GM19452 (cell line): Measurements from ENCODE around the gene CFAP47.
"Not testable (repeated sequence)": the region's sequence is repeated elsewhere in the genome, so short reads cannot be mapped to it uniquely, and the experiment has no call there.

Experiments used
- ATAC-seq: cut with Tn5 transposase; IDR thresholded peaks from one replicate; pipeline ENCODE4 v1.9.1; 2021; ENCODE audit not compliant: unreplicated experiment

CFAP47 gene

DNA sequence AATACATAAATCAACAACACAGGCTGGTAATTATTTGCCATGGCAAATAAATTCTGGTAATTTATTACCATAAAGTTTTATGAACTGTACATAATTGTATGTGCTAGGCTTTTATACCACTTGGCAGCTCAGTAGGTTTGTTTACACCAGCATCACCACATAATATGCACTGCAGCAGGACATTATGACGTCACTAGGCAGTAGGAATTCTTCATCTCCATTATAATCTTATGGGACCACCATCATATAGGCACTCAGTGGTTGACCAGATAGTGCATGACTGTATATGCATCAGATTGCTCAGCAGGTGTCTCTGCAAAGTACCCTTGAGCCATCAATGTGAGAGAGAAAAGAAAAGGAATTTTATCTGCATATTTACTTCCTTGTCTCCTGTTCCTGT, 295.4 kb downstream of the CFAP47 start:
- no peak for ATAC-seq

DNA sequence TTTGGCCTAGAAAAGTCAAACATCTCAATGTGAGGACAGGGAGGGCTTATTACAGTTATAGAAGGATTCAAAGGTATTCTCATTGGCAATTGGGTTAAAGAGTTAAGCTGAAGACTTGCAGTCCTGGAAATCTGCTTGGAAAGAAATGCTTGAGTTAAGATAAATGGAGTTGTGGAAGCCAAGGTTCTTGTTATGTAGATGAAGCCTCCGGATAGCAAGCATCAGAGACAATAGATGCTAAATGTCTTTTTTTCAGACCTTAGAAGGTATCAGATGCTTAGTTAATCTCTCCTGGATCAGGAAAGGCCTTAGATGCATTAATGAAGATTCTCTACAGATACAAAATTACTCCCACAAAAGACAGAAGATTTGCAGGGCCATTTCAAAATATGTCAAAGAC, 299.3 kb downstream of the CFAP47 start:
- no peak for ATAC-seq

GRCh38 chrX:36234840-36235528, 315.4 kb downstream of the CFAP47 start:
- ATAC-seq = not testable (repeated sequence)

DNA sequence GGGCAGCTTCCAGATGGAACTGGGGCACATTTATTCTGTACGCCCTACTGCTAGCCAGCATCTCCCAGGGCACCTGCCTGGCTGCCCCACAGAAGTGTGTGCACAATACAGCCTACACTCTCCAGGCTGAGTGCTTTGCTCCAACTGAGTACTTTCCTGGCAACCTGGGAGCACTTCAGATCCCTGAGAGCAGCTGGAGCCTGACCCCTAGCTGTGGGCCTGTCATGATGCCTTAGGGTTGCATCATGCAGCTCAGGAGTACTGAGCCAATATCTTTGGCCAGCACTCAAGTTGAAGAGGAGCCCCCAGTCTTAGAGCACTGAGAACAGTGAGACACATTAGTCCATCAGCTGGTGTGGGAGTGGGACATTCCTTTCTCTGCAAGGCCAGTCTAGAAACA, 321.9 kb downstream of the CFAP47 start:
- no peak for ATAC-seq

- no peak for ATAC-seq
These were observed 346.6 kb downstream of the CFAP47 start for GRCh38 chrX:36266155-36266554.

GRCh38 chrX:36310136-36310535, 390.6 kb downstream of the CFAP47 start:
- ATAC-seq = no peak

GRCh38 chrX:36314303-36314702, 394.8 kb downstream of the CFAP47 start:
- no peak for ATAC-seq

DNA sequence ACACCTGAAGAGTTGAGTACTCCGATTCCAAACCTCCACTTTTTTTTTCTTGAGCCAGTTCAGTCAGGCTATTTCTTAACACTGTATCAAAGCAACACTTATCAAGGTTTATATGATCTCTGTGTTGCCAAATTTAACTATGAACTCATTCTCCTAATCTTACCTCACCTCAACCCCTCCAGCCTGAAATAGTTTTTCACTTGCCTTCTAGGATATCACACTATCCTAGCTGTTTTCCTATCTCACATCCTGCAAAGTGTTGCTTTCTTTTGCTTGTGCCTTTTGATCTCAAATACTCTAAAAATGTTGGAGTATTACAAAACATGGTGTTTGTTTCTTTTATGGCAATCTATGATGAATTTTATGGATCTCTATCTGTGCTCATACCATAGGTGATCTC, 415.0 kb downstream of the CFAP47 start:
- no peak for ATAC-seq

- no peak for ATAC-seq
These were observed 417.2 kb downstream of the CFAP47 start for GRCh38 chrX:36336751-36337150.

DNA sequence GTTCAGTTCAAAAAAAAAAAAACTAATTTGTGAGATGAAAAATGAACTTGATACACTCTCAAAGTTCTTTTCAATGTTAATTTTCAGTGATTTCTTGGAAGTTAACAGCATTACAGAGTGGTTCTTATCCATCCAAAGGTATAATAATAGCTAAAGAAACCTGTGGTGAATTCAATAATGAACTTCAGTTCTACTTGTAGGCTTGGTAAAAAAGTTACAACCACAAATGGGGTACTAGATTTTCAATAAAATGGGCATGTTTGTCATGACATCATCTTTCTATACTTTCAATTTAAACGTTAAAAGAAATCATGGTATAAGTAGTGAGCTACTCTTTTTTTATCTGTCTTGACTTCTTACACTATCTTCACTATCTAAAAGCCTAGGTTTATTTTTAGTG, 424.8 kb downstream of the CFAP47 start:
- ATAC-seq = no peak

GRCh38 chrX:36348509-36348908, 429.0 kb downstream of the CFAP47 start:
- ATAC-seq = no peak

DNA sequence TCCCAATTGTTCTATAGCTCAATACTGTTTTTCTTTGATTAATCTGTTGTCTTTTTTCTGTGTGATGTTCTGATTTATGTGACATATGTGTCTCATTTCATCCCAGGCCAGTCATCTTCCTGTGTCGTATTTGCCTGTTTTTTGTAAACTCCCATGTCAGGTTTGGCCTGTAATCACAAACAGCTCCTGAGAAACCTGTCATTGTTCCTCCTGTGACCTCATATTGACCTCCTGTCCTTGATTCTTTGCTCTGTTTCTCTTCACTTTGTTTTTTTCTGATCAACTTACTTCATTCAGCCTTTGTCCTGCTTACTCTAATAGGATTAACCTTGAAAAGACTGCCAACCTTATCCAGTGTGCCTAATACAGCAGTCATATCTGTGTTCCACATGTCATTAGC, 438.3 kb downstream of the CFAP47 start:
- ATAC-seq = no peak

- no peak for ATAC-seq
These were observed 444.7 kb downstream of the CFAP47 start for GRCh38 chrX:36364262-36364661.

GRCh38 chrX:36383495-36383894, 464.0 kb downstream of the CFAP47 start:
- ATAC-seq = no peak

- ATAC-seq = no peak
These were observed 469.4 kb downstream of the CFAP47 start for GRCh38 chrX:36388901-36389300.

DNA sequence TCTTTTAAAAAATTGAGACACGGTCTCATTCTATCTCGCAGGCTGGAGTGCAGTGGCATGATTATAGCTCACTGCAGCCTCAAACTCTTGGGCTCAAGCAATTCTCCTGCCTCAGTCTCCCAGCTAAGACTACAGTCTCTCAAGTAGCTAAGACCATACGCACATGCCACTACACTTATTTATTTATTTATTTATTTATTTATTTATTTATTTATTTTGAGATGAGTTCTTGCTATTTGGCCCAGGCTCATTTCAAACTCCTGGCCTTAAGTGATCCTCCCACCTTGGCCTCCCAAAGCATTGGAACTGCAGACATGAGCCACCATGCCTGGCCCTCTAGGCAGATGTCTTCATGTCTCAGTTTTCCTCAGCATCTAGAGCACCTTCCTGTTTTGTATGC, 482.2 kb downstream of the CFAP47 start:
- no peak for ATAC-seq

- ATAC-seq = no peak
These were observed 488.3 kb downstream of the CFAP47 start for GRCh38 chrX:36407836-36408235.

GRCh38 chrX:36414056-36414455, 494.5 kb downstream of the CFAP47 start:
- ATAC-seq = no peak

- ATAC-seq = no peak
These were observed 502.8 kb downstream of the CFAP47 start for GRCh38 chrX:36422368-36422767.

- ATAC-seq = no peak
These were observed 512.3 kb downstream of the CFAP47 start for GRCh38 chrX:36431819-36432218.

DNA sequence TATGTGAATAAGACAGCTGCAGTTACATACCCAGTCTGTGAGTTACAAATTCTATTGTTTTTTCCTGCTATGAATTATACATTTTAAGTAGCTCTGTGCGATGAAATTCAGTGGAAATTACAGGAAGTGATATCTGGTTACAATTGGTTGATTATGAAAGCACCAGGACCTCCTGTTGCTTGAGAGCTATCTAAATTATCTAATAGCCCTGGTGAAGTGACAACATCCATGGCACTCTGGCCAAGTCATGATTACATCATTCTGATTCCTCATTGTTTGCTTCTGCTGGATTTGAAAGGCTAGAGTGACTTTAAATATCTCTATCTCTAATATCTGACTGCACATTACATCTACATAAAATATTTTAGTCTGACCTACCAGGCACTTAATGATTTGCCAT, 515.0 kb downstream of the CFAP47 start:
- ATAC-seq = no peak
